Lower lobe of right lung (tissue), 2 donors: ENCODE data around the gene SCAPER. TPM values are rescaled to one million over a fixed set of nuclear protein-coding genes. Genes with fewer than 3 reads are reported as not detected.
A peak's percentile ranks its signal among the peaks of the same experiment; 100 is the strongest.

Experiments used
- ATAC-seq, 2 donors: fragments of 200-7000 bp; cut with Tn5 transposase; one replicate each; pipeline ENCODE4 v1.9.1; 2020 to 2022; ENCODE audit warnings: mild to moderate bottlenecking in 2 of 2, moderate library complexity in 2 of 2
- DNase-seq: peaks from one replicate; pipeline ENCODE4 v3.0.0-alpha.2; 2020
- H3K27ac ChIP-seq: fragments of 200-600 bp; one replicate; pipeline ENCODE4 v1.8.0; 2022
- H3K27me3 ChIP-seq: fragments of 200-600 bp; one replicate; pipeline ENCODE4 v1.8.0; 2022; ENCODE audit warnings: low read depth
- H3K36me3 ChIP-seq: fragments of 200-600 bp; one replicate; pipeline ENCODE4 v1.8.0; 2022; ENCODE audit warnings: mild to moderate bottlenecking
- H3K4me1 ChIP-seq: fragments of 200-600 bp; one replicate; pipeline ENCODE4 v1.8.0; 2022
- H3K4me3 ChIP-seq: fragments of 200-600 bp; one replicate; pipeline ENCODE4 v1.8.0; 2022; ENCODE audit warnings: mild to moderate bottlenecking
- H3K9me3 ChIP-seq: fragments of 200-600 bp; one replicate; pipeline ENCODE4 v1.8.0; 2022
- CTCF ChIP-seq: fragments of 200-600 bp; IDR thresholded peaks from one replicate; pipeline ENCODE4 v1.8.0; 2022; ENCODE audit warnings: antibody characterized with exemption, mild to moderate bottlenecking
- intact Hi-C: fragments of 100-400 bp; cut with DNase I; formaldehyde crosslinking; loops from one replicate; pipeline ENCODE4 v1.11.0; 2022
- total RNA-seq: library from RNA; stranded (reverse); fragmentation: NEBNext Ultra II Directional; extraction: Animal tissue kit (Norgen Biotek cat#: 25700); gene quantifications from one replicate; pipeline ENCODE4 v1.2.1, GENCODE V29; 2021
- donor health status: DM: no; HTN: yes; CAD: no; lungs with severe emphysema.

SCAPER gene
- total RNA-seq, 1 donor from 2014 or later = 34.2 TPM

GRCh38 chr15:76335307-76336253 is 569.6 kb downstream of the SCAPER start:
- no peak for TF ChIP-seq CTCF
- no peak for DNase-seq
- peak overlapping the region; percentile 40 for H3K4me3 ChIP-seq
- H3K27me3 ChIP-seq = peaks cover 78% of the 10 kb centered on the region
- H3K9me3 ChIP-seq = no peaks in the 10 kb centered on the region
- no peaks in the 10 kb centered on the region for H3K36me3 ChIP-seq
- peaks cover 47% of the 10 kb centered on the region for H3K4me1 ChIP-seq
- intact Hi-C loops = no loop called here
- no peak for ATAC-seq
- H3K27ac ChIP-seq = no peak overlapping the region

- Histone ChIP-seq H3K27ac (no peak overlapping the region), H3K36me3 (no peaks in the 10 kb centered on the region), H3K9me3 (no peaks in the 10 kb centered on the region), H3K4me1 (peaks cover 38% of the 10 kb centered on the region), H3K27me3 (peaks cover 75% of the 10 kb centered on the region), H3K4me3 (peak overlapping the region; percentile 40)
- DNase-seq (no peak), ATAC-seq (no peak)
- intact Hi-C loops = no loop called here
- no peak for TF ChIP-seq CTCF
Observed at GRCh38 chr15:76334438-76335306, 570.5 kb downstream of the SCAPER start.

- H3K27me3 ChIP-seq = peaks cover 73% of the 10 kb centered on the region
Observed at GRCh38 chr15:76333720-76334437, 571.3 kb downstream of the SCAPER start.

GRCh38 chr15:76333309-76333708 is 571.8 kb downstream of the SCAPER start:
- intact Hi-C loops = no loop called here
- Histone ChIP-seq H3K36me3 (no peaks in the 10 kb centered on the region), H3K4me1 (peaks cover 34% of the 10 kb centered on the region), H3K27me3 (peaks cover 70% of the 10 kb centered on the region), H3K9me3 (no peaks in the 10 kb centered on the region), H3K27ac (no peak overlapping the region), H3K4me3 (no peak overlapping the region)
- DNase-seq (no peak), ATAC-seq (no peak)
- no peak for TF ChIP-seq CTCF

More at GRCh38 chr15:76333720-76334437, 571.3 kb downstream of the SCAPER start:
- ATAC-seq (no peak), DNase-seq (no peak)
- Histone ChIP-seq H3K36me3 (no peaks in the 10 kb centered on the region), H3K4me1 (peaks cover 34% of the 10 kb centered on the region), H3K27ac (no peak overlapping the region), H3K9me3 (no peaks in the 10 kb centered on the region), H3K4me3 (no peak overlapping the region)
- TF ChIP-seq CTCF = no peak
- intact Hi-C loops = no loop called here

- no peaks in the 10 kb centered on the region for H3K36me3 ChIP-seq
- peaks cover 29% of the 10 kb centered on the region for H3K4me1 ChIP-seq
- no peak overlapping the region for H3K27ac ChIP-seq
- TF ChIP-seq CTCF = no peak
- intact Hi-C loops = no loop called here
- H3K9me3 ChIP-seq = no peaks in the 10 kb centered on the region
- ATAC-seq (no peak), DNase-seq (no peak)
- no peak overlapping the region for H3K4me3 ChIP-seq
- H3K27me3 ChIP-seq = peaks cover 65% of the 10 kb centered on the region
Observed at GRCh38 chr15:76332796-76333195, 572.3 kb downstream of the SCAPER start.
